A673 (cell line): ENCODE results near the gene SEMA6A. TPM values are rescaled to one million over a fixed set of nuclear protein-coding genes. Genes with fewer than 3 reads are reported as not detected.

Experiments used
- BruUV-seq: library from RNA; stranded (reverse); fragments of 400-500 nt; replicated peaks from 2 replicates; lab custom pipeline; 2021; lab: Mats Ljungman, UMichigan
- CTCF ChIA-PET: fragments of 300-600 bp; sonication (Branson Sonifier 250); formaldehyde crosslinking; loops from one replicate; lab custom pipeline; 2022; ENCODE audit warnings: antibody characterized with exemption; lab: Charles Lee
- POLR2A ChIA-PET: fragments of 300-600 bp; sonication (Branson Sonifier 250); formaldehyde crosslinking; loops from one replicate; lab custom pipeline; 2022; ENCODE audit warnings: antibody characterized with exemption; ENCODE audit not compliant: low non-redundant PET; lab: Charles Lee
- DNase-seq: peaks from one replicate; pipeline ENCODE4 v3.0.0-alpha.2; 2015; ENCODE audit warnings: low spot score
- H3K27ac ChIP-seq: fragments of 200-600 bp; sonication (generic); 2 replicates; pipeline ENCODE4 v1.5.1; 2016; ENCODE audit warnings: mixed run types, low read depth, mild to moderate bottlenecking, mixed read lengths, antibody characterized with exemption, low read length; ENCODE audit not compliant: poor library complexity, severe bottlenecking
- H3K27me3 ChIP-seq: fragments of 200-600 bp; sonication (generic); replicated peaks from 2 replicates; pipeline ENCODE4 v1.6.1; 2017; ENCODE audit warnings: mixed run types, low read depth, mild to moderate bottlenecking, mixed read lengths, antibody characterized with exemption, low read length; ENCODE audit not compliant: insufficient read depth, poor library complexity
- H3K36me3 ChIP-seq: fragments of 200-600 bp; sonication (generic); 2 replicates; pipeline ENCODE4 v1.6.1; 2016; ENCODE audit warnings: mixed run types, mild to moderate bottlenecking, mixed read lengths, antibody characterized with exemption, low read length; ENCODE audit not compliant: insufficient read depth, poor library complexity, severe bottlenecking
- H3K4me1 ChIP-seq: fragments of 200-600 bp; sonication (generic); 2 replicates; pipeline ENCODE4 v1.6.1; 2017; ENCODE audit warnings: mixed run types, mild to moderate bottlenecking, mixed read lengths, antibody characterized with exemption, low read length; ENCODE audit not compliant: insufficient read depth, poor library complexity, severe bottlenecking
- H3K4me3 ChIP-seq: fragments of 200-600 bp; sonication (generic); 2 replicates; pipeline ENCODE4 v1.5.1; 2016; ENCODE audit warnings: low read depth, mixed run types, mild to moderate bottlenecking, mixed read lengths, low read length; ENCODE audit not compliant: poor library complexity, severe bottlenecking
- H3K9me3 ChIP-seq: fragments of 200-600 bp; sonication (generic); 2 replicates; pipeline ENCODE4 v1.6.1; 2016; ENCODE audit warnings: mixed run types, low read depth, mild to moderate bottlenecking, mixed read lengths, antibody characterized with exemption, low read length; ENCODE audit not compliant: poor library complexity, severe bottlenecking
- CTCF ChIP-seq: fragments of 300-800, 200-600 bp; sonication (generic); conservative IDR thresholded peaks from 2 replicates; pipeline ENCODE4 v1.5.1; 2017; ENCODE audit warnings: low read depth, mild to moderate bottlenecking, antibody characterized with exemption, low read length, moderate library complexity, mixed read lengths
- EZH2 ChIP-seq: fragments of 200-600 bp; sonication (generic); IDR thresholded peaks from 2 replicates; pipeline ENCODE4 v1.6.1; 2017; ENCODE audit warnings: borderline replicate concordance, low read depth, mild to moderate bottlenecking, mixed read lengths, antibody characterized with exemption, low read length; ENCODE audit not compliant: poor library complexity, severe bottlenecking
- intact Hi-C: fragments of 100-400 bp; cut with micrococcal nuclease; formaldehyde crosslinking; loops from one replicate; pipeline ENCODE4 v1.10.0; 2022; ENCODE audit not compliant: unreplicated experiment
- total RNA-seq: library from RNA; stranded (reverse); gene quantifications from 2 replicates; pipeline ENCODE4 v1.2.3, GENCODE V29; 2021

Gene SEMA6A
- total RNA-seq, 1 experiment from 2014 or later = 10.6 TPM

GRCh38 chr5:116498503-116499048 lies 76.0 kb downstream of the SEMA6A start:
- no peaks in the 10 kb centered on the region for H3K27me3 ChIP-seq
- no peak overlapping the region for H3K4me3 ChIP-seq
- H3K27ac ChIP-seq = no peak overlapping the region
- CTCF ChIA-PET = no interaction called here
- intact Hi-C loops = no loop called here
- H3K4me1 ChIP-seq = peaks cover 13% of the 10 kb centered on the region
- H3K9me3 ChIP-seq = no peaks in the 10 kb centered on the region
- no TSS peak for BruUV-seq
- no peak; the same call in 1 of the 2 replicates for TF ChIP-seq CTCF
- no peak for TF ChIP-seq EZH2
- peak; percentile 58 for DNase-seq
- H3K36me3 ChIP-seq = no peaks in the 10 kb centered on the region
- POLR2A ChIA-PET = no interaction called here

GRCh38 chr5:116497631-116498030 lies 77.0 kb downstream of the SEMA6A start:
- H3K36me3 ChIP-seq = no peaks in the 10 kb centered on the region
- ChIA-PET POLR2A (no interaction called here), CTCF (no interaction called here)
- peaks cover 14% of the 10 kb centered on the region for H3K4me1 ChIP-seq
- H3K4me3 ChIP-seq = no peak overlapping the region
- no peak for DNase-seq
- no peaks in the 10 kb centered on the region for H3K27me3 ChIP-seq
- peak; percentile 28; the same call in 1 of the 2 replicates for TF ChIP-seq CTCF
- TF ChIP-seq EZH2 = no peak
- intact Hi-C loops = no loop called here
- H3K27ac ChIP-seq = no peak overlapping the region
- H3K9me3 ChIP-seq = no peaks in the 10 kb centered on the region
- no TSS peak for BruUV-seq

GRCh38 chr5:116495786-116496357 lies 78.8 kb downstream of the SEMA6A start:
- Histone ChIP-seq H3K4me1 (peaks cover 32% of the 10 kb centered on the region), H3K27ac (no peak overlapping the region), H3K4me3 (no peak overlapping the region), H3K9me3 (no peaks in the 10 kb centered on the region), H3K36me3 (no peaks in the 10 kb centered on the region), H3K27me3 (no peaks in the 10 kb centered on the region)
- intact Hi-C loops = no loop called here
- DNase-seq = no peak
- BruUV-seq = no TSS peak
- POLR2A ChIA-PET = no interaction called here
- TF ChIP-seq EZH2 = no peak
- no peak for TF ChIP-seq CTCF
- CTCF ChIA-PET = no interaction called here
